H1 (cell line): ENCODE measurements around the gene FOXN3. TPM values are rescaled to one million over a fixed set of nuclear protein-coding genes. Genes with fewer than 3 reads are reported as not detected.

Source experiments
- CTCF ChIA-PET: fragments of 300-600 bp; sonication (Branson Sonifier 250); formaldehyde crosslinking; loops from one replicate; lab custom pipeline; 2021; ENCODE audit not compliant: partially characterized antibody; lab: Charles Lee
- POLR2A ChIA-PET: fragments of 300-600 bp; sonication (Branson Sonifier 250); formaldehyde crosslinking; loops from one replicate; lab custom pipeline; 2021; ENCODE audit warnings: inconsistent platforms; ENCODE audit not compliant: partially characterized antibody; lab: Charles Lee
- DNase-seq, 2 experiments: peaks; one replicate each; pipeline versions ENCODE4 v3.0.0 to v3.0.0-alpha.2; 2010 to 2022; ENCODE audit warnings: low spot score in 2 of 2, low read depth in 1 of 2, mixed read lengths in 1 of 2
- FAIRE-seq: peaks from 2 replicates; lab custom pipeline; 2011; peaks lifted over from hg19 to GRCh38; lab: Jason Lieb, UNC
- H2AFZ ChIP-seq: 2 replicates; pipeline ENCODE4 v1.8.1; 2012; ENCODE audit warnings: low read length, inconsistent platforms
- H2AK5ac ChIP-seq: 2 replicates; pipeline ENCODE4 v1.6.1; 2013; ENCODE audit warnings: low read depth, low read length
- H2BK120ac ChIP-seq: replicated peaks from 2 replicates; pipeline ENCODE3; 2013; ENCODE audit warnings: low read depth, low read length, inconsistent platforms
- H2BK12ac ChIP-seq: 2 replicates; pipeline ENCODE4 v1.6.1; 2013; ENCODE audit warnings: low read depth, low read length
- H2BK15ac ChIP-seq: 2 replicates; pipeline ENCODE4 v1.6.1; 2013; ENCODE audit warnings: low read length
- H2BK20ac ChIP-seq: 2 replicates; pipeline ENCODE4 v1.6.1; 2013; ENCODE audit warnings: low read length
- H2BK5ac ChIP-seq: 2 replicates; pipeline ENCODE4 v1.6.1; 2013; ENCODE audit warnings: low read depth, low read length
- H3K14ac ChIP-seq: 2 replicates; pipeline ENCODE4 v1.6.1; 2013; ENCODE audit warnings: inconsistent platforms; ENCODE audit not compliant: insufficient read length
- H3K18ac ChIP-seq: 2 replicates; pipeline ENCODE4 v1.6.1; 2013; ENCODE audit warnings: low read length; ENCODE audit errors: extremely low read depth
- H3K23ac ChIP-seq: 2 replicates; pipeline ENCODE4 v1.6.1; 2013; ENCODE audit warnings: inconsistent platforms; ENCODE audit not compliant: insufficient read length
- H3K23me2 ChIP-seq: 2 replicates; pipeline ENCODE4 v1.6.1; 2013; ENCODE audit warnings: low read depth, low read length
- H3K27ac ChIP-seq: 2 replicates; pipeline ENCODE4 v1.6.1; 2011; ENCODE audit warnings: low read depth, low read length, inconsistent platforms
- H3K27me3 ChIP-seq, 4 experiments: replicated peaks in 1 of 4; 1 replicate in 1 of 4; 2 replicates in 3 of 4; pipeline versions ENCODE4 v1.6.1 to v1.8.1; 2011 to 2013; ENCODE audit warnings: low read length in 3 of 4, mild to moderate bottlenecking in 3 of 4, inconsistent platforms in 2 of 4, mixed read lengths in 2 of 4, moderate library complexity in 1 of 4; ENCODE audit not compliant: control insufficient read depth in 3 of 4, insufficient read depth in 3 of 4; ENCODE audit errors: extremely low read depth in 1 of 4
- H3K36me3 ChIP-seq, 4 experiments: 2 replicates each; pipeline versions ENCODE4 v1.6.1 to v1.8.1; 2011 to 2013; ENCODE audit warnings: mild to moderate bottlenecking in 4 of 4, low read length in 3 of 4, moderate library complexity in 2 of 4, control low read depth in 1 of 4, inconsistent platforms in 1 of 4; ENCODE audit not compliant: insufficient read depth in 4 of 4, control insufficient read depth in 2 of 4
- H3K4ac ChIP-seq: replicated peaks from 2 replicates; pipeline ENCODE3; 2013; ENCODE audit warnings: low read length, low read depth, mixed read lengths, inconsistent platforms; ENCODE audit not compliant: insufficient read length
- H3K4me1 ChIP-seq, 4 experiments: replicated peaks in 1 of 4; 1 replicate in 1 of 4; 2 replicates in 3 of 4; pipeline versions ENCODE4 v1.6.1 to v1.8.1; 2011 to 2013; ENCODE audit warnings: low read length in 3 of 4, inconsistent platforms in 2 of 4, mixed read lengths in 1 of 4; ENCODE audit not compliant: insufficient read depth in 4 of 4, control insufficient read depth in 3 of 4
- H3K4me2 ChIP-seq, 2 experiments: 2 replicates each; pipeline versions ENCODE4 v1.6.1 to v1.8.1; 2011 to 2013; ENCODE audit warnings: low read depth in 2 of 2, low read length in 2 of 2, control low read depth in 1 of 2, inconsistent platforms in 1 of 2, mild to moderate bottlenecking in 1 of 2; ENCODE audit not compliant: insufficient read depth in 1 of 2
- H3K4me3 ChIP-seq, 4 experiments: fragments of 200-600, 300-600 bp in 1 of 4; sonication (generic), shearing (Covaris generic), sonication (Bioruptor Twin) in 1 of 4; 2 replicates each; pipeline versions ENCODE4 v1.5.1 to v1.8.1; 2011 to 2016; ENCODE audit warnings: low read length in 4 of 4, low read depth in 3 of 4, control low read depth in 2 of 4, inconsistent platforms in 2 of 4, mild to moderate bottlenecking in 2 of 4, mixed read lengths in 1 of 4, moderate library complexity in 1 of 4; ENCODE audit not compliant: insufficient read depth in 2 of 4; ENCODE audit errors: extremely low read depth in 1 of 4
- H3K56ac ChIP-seq: replicated peaks from 2 replicates; pipeline ENCODE3; 2013; ENCODE audit warnings: low read depth, mild to moderate bottlenecking, mixed read lengths, low read length, inconsistent platforms; ENCODE audit not compliant: insufficient read length
- H3K79me1 ChIP-seq: 2 replicates; pipeline ENCODE4 v1.6.1; 2013; ENCODE audit warnings: low read depth, low read length, control low read depth
- H3K79me2 ChIP-seq, 2 experiments: 2 replicates each; pipeline versions ENCODE4 v1.6.1 to v1.8.1; 2012 to 2013; ENCODE audit warnings: low read length in 2 of 2, mild to moderate bottlenecking in 2 of 2, inconsistent platforms in 1 of 2; ENCODE audit not compliant: insufficient read depth in 2 of 2, control insufficient read depth in 1 of 2
- H3K9ac ChIP-seq, 4 experiments: replicated peaks in 1 of 4; 1 replicate in 1 of 4; 2 replicates in 3 of 4; pipeline versions ENCODE4 v1.6.1 to v1.8.1; 2011 to 2013; ENCODE audit warnings: low read depth in 3 of 4, low read length in 3 of 4, control low read depth in 2 of 4, mild to moderate bottlenecking in 2 of 4, moderate library complexity in 2 of 4, inconsistent platforms in 1 of 4; ENCODE audit errors: extremely low read depth in 1 of 4
- H3K9me3 ChIP-seq, 2 experiments: 2 replicates each; pipeline versions ENCODE4 v1.6.1 to v1.8.1; 2012 to 2013; ENCODE audit warnings: mild to moderate bottlenecking in 2 of 2, moderate library complexity in 2 of 2, control low read depth in 1 of 2, inconsistent platforms in 1 of 2, low read depth in 1 of 2, low read length in 1 of 2, mixed read lengths in 1 of 2; ENCODE audit not compliant: insufficient read depth in 2 of 2
- H4K20me1 ChIP-seq, 2 experiments: replicated peaks in 1 of 2; 2 replicates each; pipeline versions ENCODE3 to v1.8.1; 2011 to 2013; ENCODE audit warnings: inconsistent platforms in 2 of 2, low read length in 2 of 2, mild to moderate bottlenecking in 1 of 2; ENCODE audit not compliant: insufficient read depth in 2 of 2, control insufficient read depth in 1 of 2
- H4K5ac ChIP-seq: 2 replicates; pipeline ENCODE4 v1.6.1; 2013; ENCODE audit warnings: low read length, low read depth, mixed read lengths, inconsistent platforms; ENCODE audit not compliant: insufficient read length
- H4K8ac ChIP-seq: 2 replicates; pipeline ENCODE4 v1.8.0; 2013; ENCODE audit warnings: mild to moderate bottlenecking, moderate library complexity, low read length, inconsistent platforms; ENCODE audit not compliant: insufficient read depth; ENCODE audit errors: extremely low read depth
- H4K91ac ChIP-seq: replicated peaks from 2 replicates; pipeline ENCODE3; 2013; ENCODE audit warnings: low read length, mixed read lengths, inconsistent platforms; ENCODE audit not compliant: insufficient read length
- EP300 ChIP-seq, 2 experiments: IDR thresholded peaks; 1 replicate in 1 of 2; 2 replicates in 1 of 2; pipeline ENCODE4 v1.6.1; 2011 to 2012; ENCODE audit warnings: low read depth in 2 of 2, low read length in 2 of 2, mild to moderate bottlenecking in 2 of 2, borderline replicate concordance in 1 of 2, inconsistent platforms in 1 of 2, moderate library complexity in 1 of 2
- HDAC6 ChIP-seq: IDR thresholded peaks from one replicate; pipeline ENCODE4 v1.7.1; 2012; ENCODE audit warnings: low read depth, mild to moderate bottlenecking, inconsistent platforms, low read length, moderate library complexity
- MAFK ChIP-seq: IDR thresholded peaks from 2 replicates; pipeline ENCODE4 v1.6.1; 2012; ENCODE audit warnings: low read depth, mild to moderate bottlenecking, improper control_type of control experiment, low read length
- TEAD4 ChIP-seq: IDR thresholded peaks from 2 replicates; pipeline ENCODE4 v1.6.1; 2012; ENCODE audit warnings: low read depth, low read length, inconsistent platforms, mixed read lengths
- WGBS, 2 experiments: shearing (Covaris generic) in 1 of 2; methylation state at CpG; one replicate each; pipeline versions ENCODE4 v1.1.6 to v1.1.7; 2013 to 2015; ENCODE audit warnings: low lambda C conversion rate in 2 of 2, mixed read lengths in 2 of 2, inconsistent platforms in 1 of 2, low coverage in 1 of 2, missing lambda C conversion rate in 1 of 2; ENCODE audit not compliant: insufficient replicate concordance in 2 of 2, insufficient coverage in 1 of 2, insufficient read length in 1 of 2; ENCODE audit errors: extremely low coverage in 1 of 2, missing lambda C conversion rate in 1 of 2; 5-methylcytosine and 5-hydroxymethylcytosine counted together
- polyA plus RNA-seq, 7 experiments: library from polyadenylated mRNA; depleted of rRNA in 3 of 7; stranded (reverse) in 5 of 7; unstranded in 2 of 7; fragments of >200 nt in 5 of 7; fragments of 200-250 nt in 2 of 7; gene quantifications; 1 replicate in 5 of 7; 2 replicates in 1 of 7; 4 replicates in 1 of 7; pipeline versions ENCODE4 v1.2.1 to v1.2.3, GENCODE V29; 2011 to 2013; ENCODE audit warnings: missing spikeins in 2 of 7, mixed read lengths in 2 of 7
- total RNA-seq: library from RNA; stranded (reverse); fragmentation: NEBNext Ultra II Directional; extraction: Animal tissue kit (Norgen Biotek cat#: 25700); gene quantifications from 2 replicates; pipeline ENCODE4 v1.2.1, GENCODE V29; 2021
- TF ChIP-seq, protein P1 (sequence below), 3 experiments: IDR thresholded peaks; 1 replicate in 2 of 3; 2 replicates in 1 of 3; pipeline versions ENCODE4 v1.5.1 to v1.6.1; 2011; ENCODE audit warnings: low read length in 3 of 3, mild to moderate bottlenecking in 3 of 3, inconsistent platforms in 2 of 3, low read depth in 1 of 3, moderate library complexity in 1 of 3; ENCODE audit not compliant: insufficient read depth in 1 of 3; ENCODE audit errors: control extremely low read depth in 1 of 3

Gene FOXN3
- total and polyA plus RNA-seq, 2 of the 8 experiments (the other 6 are each of a cell fraction or from before 2014, with no cell fraction given), result 52.6 to 178 TPM

- peaks cover 0 to 8% (median 4%) of the 10 kb centered on the region in 4 experiments; a peak in 3 of 8 replicates for H3K36me3 ChIP-seq
- H4K20me1 ChIP-seq, result no peaks in the 10 kb centered on the region
- POLR2A ChIA-PET, result interaction anchor here (2.0 kb wide), 1 partner anchor 9 kb away, joined by 5 read pairs; no protein-coding TSS in a partner anchor
- H3K23me2 ChIP-seq, result no peaks in the 10 kb centered on the region; the same call in 1 of the 2 replicates
- no peak overlapping the region for H3K27ac ChIP-seq
- H2AK5ac ChIP-seq, result 0 out of 2 replicates have a peak overlapping the region, but pooled peaks have one; percentile 79
- H3K27me3 ChIP-seq, result no peaks in the 10 kb centered on the region
- no peak overlapping the region for H3K9ac ChIP-seq
- H3K79me1 ChIP-seq, result peaks cover 5% of the 10 kb centered on the region; the same call in 1 of the 2 replicates
- peak overlapping the region; percentile 12 for H4K91ac ChIP-seq
- no peak overlapping the region for H4K8ac ChIP-seq
- no peak overlapping the region for H3K56ac ChIP-seq
- H3K4me3 ChIP-seq, result no peak overlapping the region
- no peaks in the 10 kb centered on the region for H3K9me3 ChIP-seq
- CTCF ChIA-PET, result interaction anchor here (0.5 to 2.3 kb wide), 4 partner anchors 34 to 127 kb away, joined by 3 to 8 read pairs (median 3); no protein-coding TSS in a partner anchor
- H3K79me2 ChIP-seq, result peaks cover 0 to 82% of the 10 kb centered on the region in 2 experiments; a peak in 2 of 4 replicates
- TF ChIP-seq EP300 (IDR thresholded peaks at IDR 0.05; ENCODE audit: borderline replicate concordance in 1 of 2, low read depth in 2 of 2, low read length in 2 of 2) (no peak), MAFK (no peak), HDAC6 (no peak), TEAD4 (no peak)
- TF ChIP-seq, protein P1, sequence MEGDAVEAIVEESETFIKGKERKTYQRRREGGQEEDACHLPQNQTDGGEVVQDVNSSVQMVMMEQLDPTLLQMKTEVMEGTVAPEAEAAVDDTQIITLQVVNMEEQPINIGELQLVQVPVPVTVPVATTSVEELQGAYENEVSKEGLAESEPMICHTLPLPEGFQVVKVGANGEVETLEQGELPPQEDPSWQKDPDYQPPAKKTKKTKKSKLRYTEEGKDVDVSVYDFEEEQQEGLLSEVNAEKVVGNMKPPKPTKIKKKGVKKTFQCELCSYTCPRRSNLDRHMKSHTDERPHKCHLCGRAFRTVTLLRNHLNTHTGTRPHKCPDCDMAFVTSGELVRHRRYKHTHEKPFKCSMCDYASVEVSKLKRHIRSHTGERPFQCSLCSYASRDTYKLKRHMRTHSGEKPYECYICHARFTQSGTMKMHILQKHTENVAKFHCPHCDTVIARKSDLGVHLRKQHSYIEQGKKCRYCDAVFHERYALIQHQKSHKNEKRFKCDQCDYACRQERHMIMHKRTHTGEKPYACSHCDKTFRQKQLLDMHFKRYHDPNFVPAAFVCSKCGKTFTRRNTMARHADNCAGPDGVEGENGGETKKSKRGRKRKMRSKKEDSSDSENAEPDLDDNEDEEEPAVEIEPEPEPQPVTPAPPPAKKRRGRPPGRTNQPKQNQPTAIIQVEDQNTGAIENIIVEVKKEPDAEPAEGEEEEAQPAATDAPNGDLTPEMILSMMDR (IDR thresholded peaks at IDR 0.05; ENCODE audit: control extremely low read depth in 1 of 3, insufficient read depth in 1 of 3, low read depth in 1 of 3, low read length in 3 of 3), result no peak
- FAIRE-seq (no peak), DNase-seq (no peak)
- H3K23ac ChIP-seq, result peak overlapping the region; percentile 19
- no peak overlapping the region; the same call in 1 of the 2 replicates for H3K18ac ChIP-seq
- H4K5ac ChIP-seq, result no peak overlapping the region
- no peak overlapping the region for H3K14ac ChIP-seq
- H2BK12ac ChIP-seq, result peak overlapping the region; percentile 63
- H3K4me2 ChIP-seq, result no peak overlapping the region
- peaks cover 7 to 21% (median 19%) of the 10 kb centered on the region in 4 experiments; a peak in 6 of 7 replicates for H3K4me1 ChIP-seq
- WGBS, 2 experiments, result 83% methylated on average over 7 of the region's 7 CpGs; no CpG with 5 or more reads in 1 of the 2 experiments
- H2BK20ac ChIP-seq, result 0 out of 2 replicates have a peak overlapping the region, but pooled peaks have one; percentile 19
- H2BK120ac ChIP-seq, result no peak overlapping the region
- no peak overlapping the region for H2AFZ ChIP-seq
- H3K4ac ChIP-seq, result no peak overlapping the region
- peak overlapping the region; percentile 65; the same call in 1 of the 2 replicates for H2BK15ac ChIP-seq
- H2BK5ac ChIP-seq, result peak overlapping the region; percentile 60; the same call in 1 of the 2 replicates
These were observed 114.6 kb downstream of the FOXN3 start for GRCh38 chr14:89302396-89302950.
